Activated CD4-positive, alpha-beta memory T cell treated with anti-CD3 and anti-CD28 coated beads for 36 hours (primary cell): ENCODE measurements around the gene BAZ2A. TPM values are rescaled to one million over a fixed set of nuclear protein-coding genes. Genes with fewer than 3 reads are reported as not detected.
A peak's percentile ranks its signal among the peaks of the same experiment; 100 is the strongest.
"Not testable (repeated sequence)": the region's sequence is repeated elsewhere in the genome, so short reads cannot be mapped to it uniquely, and the experiment has no call there.

Experiments used
- CTCF ChIA-PET: fragments of 350-600 bp; sonication (Branson Sonifier 250); formaldehyde crosslinking; loops from one replicate; lab custom pipeline; 2021; ENCODE audit warnings: antibody characterized with exemption, inconsistent platforms; lab: Charles Lee
- POLR2A ChIA-PET: fragments of 350-600 bp; sonication (Branson Sonifier 250); formaldehyde crosslinking; loops from one replicate; lab custom pipeline; 2021; ENCODE audit warnings: antibody characterized with exemption; lab: Charles Lee
- DNase-seq: peaks from one replicate; pipeline ENCODE4 v3.0.0-alpha.2; 2020
- H3K27ac Mint-ChIP-seq: one replicate; pipeline ENCODE4 v1.8.0; 2021; ENCODE audit warnings: mixed read lengths
- H3K27me3 Mint-ChIP-seq: one replicate; pipeline ENCODE4 v1.8.0; 2021; ENCODE audit warnings: mixed read lengths
- H3K36me3 Mint-ChIP-seq: one replicate; pipeline ENCODE4 v1.8.0; 2021; ENCODE audit warnings: mixed read lengths
- H3K4me1 Mint-ChIP-seq: one replicate; pipeline ENCODE4 v1.8.0; 2021; ENCODE audit warnings: low read depth, mixed read lengths
- H3K4me3 Mint-ChIP-seq: one replicate; pipeline ENCODE4 v1.8.0; 2021; ENCODE audit warnings: mild to moderate bottlenecking, mixed read lengths
- H3K9me3 Mint-ChIP-seq: one replicate; pipeline ENCODE4 v1.8.0; 2021; ENCODE audit warnings: mixed read lengths
- intact Hi-C: fragments of 100-400 bp; cut with micrococcal nuclease; formaldehyde crosslinking; loops from one replicate; pipeline ENCODE4 v1.15.1; 2023
- total RNA-seq, 2 experiments: library from RNA; stranded (reverse); gene quantifications; one replicate each; pipeline ENCODE4 v1.2.3, GENCODE V29; 2021

The BAZ2A gene
- total RNA-seq, 2 experiments from 2014 or later, result 90.7 to 111 TPM

GRCh38 chr12:56599041-56599440 is 31.1 kb downstream of the BAZ2A start:
- POLR2A ChIA-PET, result no interaction called here
- no peaks in the 10 kb centered on the region for H3K27me3 Mint-ChIP-seq
- no peak for DNase-seq
- no peaks in the 10 kb centered on the region for H3K9me3 Mint-ChIP-seq
- no peak overlapping the region for H3K27ac Mint-ChIP-seq
- no peak overlapping the region for H3K4me3 Mint-ChIP-seq
- no peaks in the 10 kb centered on the region for H3K4me1 Mint-ChIP-seq
- H3K36me3 Mint-ChIP-seq, result peaks cover 46% of the 10 kb centered on the region
- intact Hi-C loops, result no loop called here
- CTCF ChIA-PET, result interaction anchor here (1.7 to 4.3 kb wide), 2 partner anchors 37 to 85 kb away, joined by 6 to 19 read pairs; no protein-coding TSS in a partner anchor

GRCh38 chr12:56596815-56597214 is 33.3 kb downstream of the BAZ2A start:
- no peaks in the 10 kb centered on the region for H3K9me3 Mint-ChIP-seq
- DNase-seq, result no peak

GRCh38 chr12:56593909-56594621 is 36.1 kb downstream of the BAZ2A start:
- Mint-ChIP-seq H3K36me3 (peaks cover 8% of the 10 kb centered on the region), H3K27ac (no peak overlapping the region), H3K4me3 (no peak overlapping the region), H3K4me1 (no peaks in the 10 kb centered on the region), H3K9me3 (no peaks in the 10 kb centered on the region), H3K27me3 (no peaks in the 10 kb centered on the region)
- POLR2A ChIA-PET, result no interaction called here
- intact Hi-C loops, result loop anchor here (1.0 kb wide), 1 partner anchor 81 kb away; no protein-coding TSS in a partner anchor
- CTCF ChIA-PET, result interaction anchor here (0.6 to 8.6 kb wide), 9 partner anchors 9 to 307 kb away, joined by 3 to 84 read pairs (median 4); partner anchors contain the start of gene RBMS2
- DNase-seq, result peak; percentile 68

More at GRCh38 chr12:56596815-56597214, 33.3 kb downstream of the BAZ2A start:
- no peaks in the 10 kb centered on the region for H3K4me1 Mint-ChIP-seq
- intact Hi-C loops, result no loop called here
- no peak overlapping the region for H3K27ac Mint-ChIP-seq
- H3K4me3 Mint-ChIP-seq, result no peak overlapping the region
- CTCF ChIA-PET, result interaction anchor here (1.0 kb wide), 1 partner anchor 13 kb away, joined by 3 read pairs; no protein-coding TSS in a partner anchor
- POLR2A ChIA-PET, result no interaction called here
- H3K36me3 Mint-ChIP-seq, result peaks cover 31% of the 10 kb centered on the region
- H3K27me3 Mint-ChIP-seq, result no peaks in the 10 kb centered on the region

- ChIA-PET CTCF (interaction anchor here (1.0 to 8.6 kb wide), 2 partner anchors 28 to 78 kb away, joined by 3 to 84 read pairs; no protein-coding TSS in a partner anchor), POLR2A (no interaction called here)
- no peak for DNase-seq
- no peaks in the 10 kb centered on the region for H3K4me1 Mint-ChIP-seq
- peaks cover 2% of the 10 kb centered on the region for H3K36me3 Mint-ChIP-seq
- H3K27me3 Mint-ChIP-seq, result no peaks in the 10 kb centered on the region
- no peak overlapping the region for H3K27ac Mint-ChIP-seq
- no peak overlapping the region for H3K4me3 Mint-ChIP-seq
- no peaks in the 10 kb centered on the region for H3K9me3 Mint-ChIP-seq
- intact Hi-C loops, result no loop called here
Measured at GRCh38 chr12:56591961-56592360, 38.2 kb downstream of the BAZ2A start.

- POLR2A ChIA-PET, result no interaction called here
- Mint-ChIP-seq H3K4me3 (no peak overlapping the region), H3K9me3 (no peaks in the 10 kb centered on the region), H3K36me3 (no peaks in the 10 kb centered on the region), H3K27me3 (no peaks in the 10 kb centered on the region), H3K4me1 (no peaks in the 10 kb centered on the region), H3K27ac (no peak overlapping the region)
- intact Hi-C loops, result no loop called here
- CTCF ChIA-PET, result interaction anchor here (0.7 to 8.6 kb wide), 5 partner anchors 11 to 78 kb away, joined by 3 to 84 read pairs (median 3); no protein-coding TSS in a partner anchor
- no peak for DNase-seq
Measured at GRCh38 chr12:56591126-56591525, 39.0 kb downstream of the BAZ2A start.

GRCh38 chr12:56590237-56590830 is 39.8 kb downstream of the BAZ2A start:
- Mint-ChIP-seq H3K27me3 (no peaks in the 10 kb centered on the region), H3K27ac (no peak overlapping the region), H3K9me3 (no peaks in the 10 kb centered on the region), H3K4me3 (no peak overlapping the region), H3K36me3 (no peaks in the 10 kb centered on the region), H3K4me1 (no peaks in the 10 kb centered on the region)
- CTCF ChIA-PET, result interaction anchor here (0.7 to 8.6 kb wide), 8 partner anchors 11 to 88 kb away, joined by 3 to 84 read pairs (median 4); partner anchors contain the start of gene RBMS2
- intact Hi-C loops, result loop anchor here (1.0 kb wide), 1 partner anchor 77 kb away; no protein-coding TSS in a partner anchor
- peak; percentile 38 for DNase-seq
- POLR2A ChIA-PET, result no interaction called here

- Mint-ChIP-seq H3K4me3 (no peak overlapping the region), H3K27ac (no peak overlapping the region), H3K36me3 (no peaks in the 10 kb centered on the region), H3K4me1 (no peaks in the 10 kb centered on the region), H3K27me3 (no peaks in the 10 kb centered on the region), H3K9me3 (no peaks in the 10 kb centered on the region)
- DNase-seq, result no peak
- ChIA-PET POLR2A (no interaction called here), CTCF (interaction anchor here (0.7 to 8.6 kb wide), 6 partner anchors 16 to 88 kb away, joined by 3 to 84 read pairs (median 4); partner anchors contain the start of gene RBMS2)
- intact Hi-C loops, result loop anchor here (1.0 kb wide), 1 partner anchor 76 kb away; no protein-coding TSS in a partner anchor
Measured at GRCh38 chr12:56589783-56590182, 40.3 kb downstream of the BAZ2A start.

GRCh38 chr12:56585098-56585497 is 45.0 kb downstream of the BAZ2A start:
- Mint-ChIP-seq H3K4me1 (peaks cover 19% of the 10 kb centered on the region), H3K27me3 (no peaks in the 10 kb centered on the region), H3K36me3 (no peaks in the 10 kb centered on the region), H3K9me3 (no peaks in the 10 kb centered on the region), H3K4me3 (no peak overlapping the region), H3K27ac (no peak overlapping the region)
- intact Hi-C loops, result no loop called here
- CTCF ChIA-PET, result interaction anchor here (0.7 kb wide), 1 partner anchor 83 kb away, joined by 3 read pairs; no protein-coding TSS in a partner anchor
- no peak for DNase-seq
- POLR2A ChIA-PET, result no interaction called here

GRCh38 chr12:56581418-56582145 is 48.5 kb downstream of the BAZ2A start:
- ChIA-PET CTCF (interaction anchor here (1.0 to 1.7 kb wide), 4 partner anchors 13 to 323 kb away, joined by 3 to 8 read pairs (median 4); partner anchors contain the start of gene ANKRD52), POLR2A (interaction anchor here (1.1 kb wide), 1 partner anchor 111 kb away, joined by 3 read pairs; no protein-coding TSS in a partner anchor)
- Mint-ChIP-seq H3K4me3 (no peak overlapping the region), H3K9me3 (no peaks in the 10 kb centered on the region), H3K36me3 (no peaks in the 10 kb centered on the region), H3K27ac (peak overlapping the region; percentile 69), H3K27me3 (no peaks in the 10 kb centered on the region), H3K4me1 (peaks cover 19% of the 10 kb centered on the region)
- peak; percentile 41 for DNase-seq
- intact Hi-C loops, result no loop called here

- no peak for DNase-seq
- POLR2A ChIA-PET, result no interaction called here
- peaks cover 22% of the 10 kb centered on the region for H3K4me1 Mint-ChIP-seq
- H3K36me3 Mint-ChIP-seq, result no peaks in the 10 kb centered on the region
- CTCF ChIA-PET, result interaction anchor here (1.0 to 3.2 kb wide), 2 partner anchors 65 to 72 kb away, joined by 3 to 15 read pairs; no protein-coding TSS in a partner anchor
- H3K4me3 Mint-ChIP-seq, result no peak overlapping the region
- no peak overlapping the region for H3K27ac Mint-ChIP-seq
- no peaks in the 10 kb centered on the region for H3K9me3 Mint-ChIP-seq
- intact Hi-C loops, result no loop called here
- no peaks in the 10 kb centered on the region for H3K27me3 Mint-ChIP-seq
Measured at GRCh38 chr12:56578983-56579546, 51.1 kb downstream of the BAZ2A start.

GRCh38 chr12:56577248-56577647 is 52.9 kb downstream of the BAZ2A start:
- DNase-seq, H3K27me3 Mint-ChIP-seq, intact Hi-C loops, H3K36me3 Mint-ChIP-seq, H3K9me3 Mint-ChIP-seq, H3K4me3 Mint-ChIP-seq, H3K27ac Mint-ChIP-seq: not testable (repeated sequence)
- ChIA-PET CTCF (interaction anchor here (0.7 to 3.2 kb wide), 2 partner anchors 63 to 626 kb away, joined by 3 to 15 read pairs; no protein-coding TSS in a partner anchor), POLR2A (interaction anchor here (0.6 kb wide), 1 partner anchor 51 kb away, joined by 3 read pairs; no protein-coding TSS in a partner anchor)
- peaks cover 18% of the 10 kb centered on the region for H3K4me1 Mint-ChIP-seq
